GM21526 (cell line): Measurements from ENCODE around the gene BICD1.
"Not testable (repeated sequence)": the region's sequence is repeated elsewhere in the genome, so short reads cannot be mapped to it uniquely, and the experiment has no call there.

Source experiments
- ATAC-seq: cut with Tn5 transposase; IDR thresholded peaks from one replicate; pipeline ENCODE4 v1.9.1; 2021; ENCODE audit warnings: moderate library complexity; ENCODE audit not compliant: unreplicated experiment, low FRiP score

BICD1 gene

DNA sequence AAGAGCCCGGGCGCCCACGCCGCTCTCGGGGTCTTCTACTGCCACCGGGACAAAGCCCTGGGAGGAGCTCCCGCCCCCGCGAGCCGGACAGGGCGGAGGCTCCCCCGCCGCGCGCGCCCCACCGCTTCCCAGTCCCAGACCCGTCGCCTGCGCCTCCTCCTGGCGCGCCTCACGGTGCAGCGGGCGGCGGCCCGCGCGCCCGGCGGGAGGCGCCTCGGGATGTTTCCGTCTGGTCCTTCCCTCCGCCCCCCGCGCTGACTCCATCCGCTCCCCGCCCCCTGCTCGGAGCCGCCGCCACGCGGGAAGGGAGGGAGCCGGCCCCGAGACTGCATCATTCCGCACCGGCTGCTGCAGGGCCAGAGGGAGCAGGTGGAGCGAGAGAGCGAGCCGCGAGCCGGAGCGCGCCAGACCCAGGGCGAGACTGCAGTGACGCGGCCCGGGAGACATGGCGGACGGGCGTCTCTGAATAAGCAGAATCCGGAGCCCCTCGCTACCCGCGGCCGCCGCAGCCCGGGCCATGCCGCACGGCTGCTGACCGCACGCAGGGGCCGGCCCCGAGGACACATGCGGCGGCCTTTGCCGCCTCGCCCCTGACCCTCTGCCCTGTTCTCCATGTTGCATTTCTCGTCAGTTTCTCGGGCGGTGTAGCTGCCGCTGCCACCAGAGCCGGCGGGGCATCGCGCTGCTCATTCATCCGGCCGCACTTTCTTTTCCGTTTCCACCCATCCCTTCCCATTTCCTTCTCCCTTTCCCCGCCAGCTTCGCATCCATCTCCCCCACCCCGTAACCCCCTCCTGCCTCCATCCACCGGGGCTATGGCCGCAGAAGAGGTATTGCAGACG, at the start of gene BICD1:
Gene BICD1, plus strand, starts transcription at position 331 of the 842 bp plus-strand sequence. Its CDS starts 485 bp downstream, at position 816.
- peak; percentile 79 for ATAC-seq

- no peak for ATAC-seq
Observed at GRCh38 chr12:32061033-32061432, 45.6 kb upstream of the BICD1 start.

DNA sequence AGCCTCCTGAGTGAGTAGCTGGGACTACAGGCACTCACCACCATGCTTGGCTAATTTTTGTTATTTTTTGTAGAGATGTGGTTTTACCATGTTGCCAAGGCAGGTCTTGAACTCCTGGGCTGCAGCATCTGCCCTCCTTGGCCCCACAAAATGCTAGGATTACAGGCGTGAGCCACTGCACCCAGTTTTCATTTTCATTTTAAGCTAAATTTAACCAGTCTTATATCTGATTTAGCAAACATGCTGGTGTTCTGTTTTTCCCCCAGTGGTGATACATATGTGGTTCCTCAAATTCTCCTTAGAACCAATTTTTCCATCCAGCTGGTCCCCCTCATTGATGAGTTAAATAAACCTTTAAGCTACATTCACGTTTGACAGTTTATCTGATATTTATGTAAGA, 43.8 kb upstream of the BICD1 start:
- no peak for ATAC-seq

DNA sequence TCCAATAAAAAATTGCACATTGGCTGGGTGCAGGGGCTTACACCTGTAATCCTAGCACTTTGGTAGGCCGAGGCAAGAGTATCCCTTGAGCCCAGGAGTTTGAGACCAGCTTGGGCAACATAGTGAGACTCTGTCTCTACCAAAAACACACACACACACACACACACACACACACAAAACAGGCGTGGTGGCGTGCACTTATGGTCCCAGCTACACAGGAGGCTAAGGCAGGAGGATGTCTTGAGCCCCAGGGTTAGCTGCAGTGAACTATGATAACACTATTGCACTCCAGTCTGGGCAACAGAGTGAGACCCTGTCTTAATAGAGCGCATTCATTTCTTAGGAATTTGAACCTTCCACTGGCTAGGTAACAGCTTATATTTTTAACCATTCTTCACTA, 42.9 kb upstream of the BICD1 start:
- no peak for ATAC-seq

GRCh38 chr12:32066206-32066605, 40.4 kb upstream of the BICD1 start:
- ATAC-seq: no peak

DNA sequence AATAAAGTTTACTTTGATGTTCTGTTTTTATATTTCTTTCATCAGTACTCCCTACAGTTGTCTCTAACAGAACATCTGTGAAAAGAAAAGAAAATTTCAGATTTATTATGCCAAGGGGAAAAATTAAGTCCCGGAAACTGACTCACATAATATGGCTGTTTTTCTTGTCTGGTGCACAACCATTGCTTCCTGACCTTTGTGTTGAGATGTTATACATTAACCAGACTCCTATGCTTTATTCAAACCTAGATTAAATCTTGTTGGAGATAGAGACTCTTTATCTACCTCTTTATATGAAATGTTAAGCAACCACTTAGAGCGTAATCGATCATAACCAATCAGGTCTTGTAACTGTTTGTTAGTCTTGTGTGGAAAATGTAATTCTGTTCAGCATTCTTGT, 37.6 kb upstream of the BICD1 start:
- no peak for ATAC-seq

DNA sequence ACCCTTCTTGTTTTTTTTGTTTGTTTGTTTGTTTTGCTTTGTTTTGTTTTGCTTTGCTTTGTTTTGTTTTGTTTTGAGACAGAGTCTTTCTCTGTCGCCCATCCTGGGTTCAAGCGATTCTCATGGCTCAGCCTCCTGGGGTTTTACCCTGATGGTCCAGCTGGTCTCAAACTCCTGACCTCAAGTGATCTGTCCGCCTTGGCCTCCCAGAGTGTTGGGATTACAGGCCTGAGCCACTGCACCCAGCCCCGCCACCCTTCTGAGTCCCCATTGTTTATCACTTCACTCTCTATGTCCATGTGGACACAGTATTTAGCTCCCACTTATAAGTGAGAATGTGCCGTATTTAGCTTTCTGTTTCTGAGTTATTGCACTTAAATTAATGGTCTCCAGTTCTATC, 36.9 kb upstream of the BICD1 start:
- no peak for ATAC-seq

- ATAC-seq: no peak
Observed at GRCh38 chr12:32070370-32070769, 36.3 kb upstream of the BICD1 start.

- ATAC-seq: no peak
Observed at GRCh38 chr12:32072102-32072501, 34.5 kb upstream of the BICD1 start.

- ATAC-seq: no peak
Observed at GRCh38 chr12:32074432-32074831, 32.2 kb upstream of the BICD1 start.

DNA sequence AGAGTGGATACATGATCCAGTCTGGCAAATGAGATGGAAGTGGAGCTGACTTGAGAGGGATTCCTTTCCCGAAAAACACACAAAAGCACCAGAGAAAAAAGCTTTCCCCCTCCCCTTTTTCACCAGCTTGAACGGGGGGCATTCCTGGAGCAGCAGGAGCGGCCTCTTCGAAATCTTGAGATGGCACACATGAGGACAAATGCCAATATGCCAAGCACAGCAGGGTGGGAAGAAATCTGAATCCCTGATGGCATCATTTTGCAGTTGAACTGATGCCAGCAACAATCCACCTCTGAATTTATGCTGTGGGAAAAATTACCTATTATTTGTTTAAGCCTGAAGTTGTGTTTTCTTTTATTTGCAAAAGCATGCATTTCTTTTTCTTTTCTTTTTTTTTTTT, 29.7 kb upstream of the BICD1 start:
- no peak for ATAC-seq

- ATAC-seq: no peak
Observed at GRCh38 chr12:32080435-32080834, 26.2 kb upstream of the BICD1 start.

DNA sequence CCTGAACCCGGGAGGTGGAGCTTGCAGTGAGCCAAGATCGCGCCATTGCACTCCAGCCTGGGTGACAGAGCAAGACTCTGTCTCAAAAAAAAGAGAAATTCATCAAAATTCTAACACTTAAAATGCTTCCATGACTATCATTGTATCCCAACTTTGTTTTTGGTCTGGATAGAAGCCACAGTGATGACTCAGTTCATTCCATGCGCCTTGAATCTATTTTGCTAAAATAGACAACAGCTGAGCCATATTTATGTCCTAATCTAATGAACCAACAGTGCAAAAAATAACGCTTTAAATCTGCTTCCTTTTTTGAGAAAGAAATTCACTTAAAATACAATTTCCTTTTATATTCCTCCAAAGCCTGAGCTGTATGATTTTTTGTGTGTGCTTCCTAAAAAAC, 23.2 kb upstream of the BICD1 start:
- no peak for ATAC-seq

- no peak for ATAC-seq
Observed at GRCh38 chr12:32084017-32084688, 22.5 kb upstream of the BICD1 start.

- no peak for ATAC-seq
Observed at GRCh38 chr12:32084753-32085152, 21.9 kb upstream of the BICD1 start.

GRCh38 chr12:32087306-32087705, 19.3 kb upstream of the BICD1 start:
- no peak for ATAC-seq

GRCh38 chr12:32089156-32089555, 17.5 kb upstream of the BICD1 start:
- ATAC-seq: no peak

GRCh38 chr12:32089586-32089985, 17.1 kb upstream of the BICD1 start:
- ATAC-seq: no peak

DNA sequence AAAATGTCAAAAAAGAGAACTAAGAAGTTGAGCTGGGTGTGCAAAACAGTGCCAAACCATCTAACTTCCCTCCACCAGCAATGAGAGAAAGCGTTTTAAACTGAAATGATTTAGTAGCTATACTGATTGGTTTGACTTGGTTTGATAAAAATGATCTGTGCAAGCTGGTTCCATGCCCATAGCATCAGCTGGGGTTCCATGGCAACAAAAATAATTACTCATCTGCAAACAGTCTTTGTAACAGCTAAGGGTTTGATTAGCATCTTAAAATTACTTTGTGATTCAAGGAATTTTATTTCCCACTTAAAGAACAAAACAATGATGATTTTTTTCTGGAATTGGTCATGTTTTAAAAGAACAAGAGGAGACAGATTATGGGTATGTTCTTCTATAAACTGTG, 15.0 kb upstream of the BICD1 start:
- no peak for ATAC-seq

DNA sequence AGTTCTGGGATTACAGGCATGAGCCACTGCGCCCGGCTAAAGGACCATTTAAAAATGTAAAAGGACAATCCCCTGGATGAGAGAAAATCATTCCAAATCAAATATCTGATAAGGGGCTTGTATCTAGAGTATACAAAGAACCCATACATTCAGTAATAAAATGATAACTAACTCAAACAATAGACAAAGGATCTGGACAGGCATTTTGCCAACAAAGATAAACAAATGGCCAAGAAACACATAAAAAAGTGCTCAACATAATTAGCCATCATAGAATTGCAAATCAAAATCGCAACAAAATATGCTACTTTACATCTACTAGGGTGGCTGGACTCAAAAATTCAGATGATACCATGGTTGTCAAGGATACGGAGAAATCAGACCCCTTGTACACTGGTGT, 8.5 kb upstream of the BICD1 start:
- ATAC-seq: no peak

- not testable (repeated sequence) for ATAC-seq
Observed at GRCh38 chr12:32099275-32099674, 7.4 kb upstream of the BICD1 start.

GRCh38 chr12:32100361-32100760, 6.3 kb upstream of the BICD1 start:
- ATAC-seq: no peak
